ENCODE measurements around the gene CASP4.

- no peak for TF ChIP-seq CTCF (IDR thresholded peaks at IDR 0.05; ENCODE audit: poor library complexity, severe bottlenecking)
- no peak for TF ChIP-seq MXI1 (conservative IDR thresholded peaks at IDR 0.05; ENCODE audit: poor library complexity, severe bottlenecking)
- TF ChIP-seq EZH2 (IDR thresholded peaks at IDR 0.05; ENCODE audit: borderline replicate concordance, insufficient read depth, low read length, poor library complexity, severe bottlenecking) = no peak
- TF ChIP-seq REST (IDR thresholded peaks at IDR 0.05; ENCODE audit: borderline replicate concordance) = no peak
- no peak for TF ChIP-seq RAD21 (conservative IDR thresholded peaks at IDR 0.05)
- TF ChIP-seq TAF1 (IDR thresholded peaks at IDR 0.05; ENCODE audit: low read depth) = no peak
- no peak for TF ChIP-seq POLR2AphosphoS5 (IDR thresholded peaks at IDR 0.05)
- no peak for TF ChIP-seq EP300 (conservative IDR thresholded peaks at IDR 0.05; ENCODE audit: poor library complexity, severe bottlenecking)
- TF ChIP-seq SMC3 (conservative IDR thresholded peaks at IDR 0.05; ENCODE audit: poor library complexity) = no peak
These were observed 16.4 kb upstream of the CASP4 start for GRCh38 chr11:104984808-104985207.

Data from neural cell (in vitro differentiated cells).